OCI-LY7 (cell line): ENCODE data around the gene OTUD4. TPM values are rescaled to one million over a fixed set of nuclear protein-coding genes. Genes with fewer than 3 reads are reported as not detected.

Source experiments
- BruUV-seq: library from RNA; stranded (reverse); fragments of 400-500 nt; replicated peaks from 2 replicates; lab custom pipeline; 2021; lab: Mats Ljungman, UMichigan
- CTCF ChIA-PET: fragments of 300-600 bp; sonication (Branson Sonifier 250); formaldehyde crosslinking; loops from one replicate; lab custom pipeline; 2022; ENCODE audit warnings: antibody characterized with exemption; ENCODE audit not compliant: unreplicated experiment; lab: Charles Lee
- POLR2A ChIA-PET: fragments of 300-600 bp; sonication (Branson Sonifier 250); formaldehyde crosslinking; loops from one replicate; lab custom pipeline; 2022; ENCODE audit warnings: antibody characterized with exemption; lab: Charles Lee
- DNase-seq: peaks from one replicate; pipeline ENCODE4 v3.0.0-alpha.2; 2015; ENCODE audit warnings: low spot score
- H2AFZ ChIP-seq: fragments of 200-600 bp; sonication (generic), shearing (Covaris generic); 2 replicates; pipeline ENCODE4 v1.6.1; 2014; ENCODE audit warnings: mild to moderate bottlenecking, antibody characterized with exemption, low read length, moderate library complexity
- H3K27ac ChIP-seq: fragments of 200-600 bp; sonication (generic); 2 replicates; pipeline ENCODE4 v1.5.1; 2014; ENCODE audit warnings: mixed run types, low read depth, mild to moderate bottlenecking, moderate library complexity, low read length, inconsistent platforms; ENCODE audit not compliant: poor library complexity, severe bottlenecking
- H3K36me3 ChIP-seq: fragments of 200-600 bp; sonication (generic); 2 replicates; pipeline ENCODE4 v1.6.1; 2014; ENCODE audit warnings: mild to moderate bottlenecking, antibody characterized with exemption, low read length, moderate library complexity, mixed read lengths; ENCODE audit not compliant: insufficient read depth
- H3K4me1 ChIP-seq: fragments of 200-600 bp; sonication (generic); 2 replicates; pipeline ENCODE4 v1.5.1; 2014; ENCODE audit warnings: mild to moderate bottlenecking, low read length; ENCODE audit not compliant: insufficient read depth, poor library complexity, severe bottlenecking
- H3K4me2 ChIP-seq: fragments of 200-600 bp; sonication (generic); 2 replicates; pipeline ENCODE4 v1.6.1; 2014; ENCODE audit warnings: mild to moderate bottlenecking, low read length
- H3K4me3 ChIP-seq: fragments of 200-600 bp; sonication (generic); 2 replicates; pipeline ENCODE4 v1.5.1; 2014; ENCODE audit warnings: mild to moderate bottlenecking, low read depth, low read length; ENCODE audit not compliant: poor library complexity, severe bottlenecking
- H3K79me2 ChIP-seq: fragments of 200-600 bp; sonication (generic); 2 replicates; pipeline ENCODE4 v1.6.1; 2016; ENCODE audit warnings: low read depth, mild to moderate bottlenecking, low read length, moderate library complexity, mixed read lengths; ENCODE audit not compliant: insufficient read depth
- H3K9me2 ChIP-seq: fragments of 200-600 bp; sonication (generic); 2 replicates; pipeline ENCODE4 v1.6.1; 2016; ENCODE audit warnings: mild to moderate bottlenecking, low read length, mixed read lengths; ENCODE audit not compliant: insufficient read depth
- H3K9me3 ChIP-seq: fragments of 200-600 bp; sonication (generic); 2 replicates; pipeline ENCODE4 v1.6.1; 2014; ENCODE audit warnings: mild to moderate bottlenecking, mixed run types, low read length, mixed read lengths
- H4K20me1 ChIP-seq: fragments of 200-600 bp; sonication (generic); 2 replicates; pipeline ENCODE4 v1.6.1; 2014; ENCODE audit warnings: mild to moderate bottlenecking, antibody characterized with exemption, low read length, moderate library complexity, mixed read lengths; ENCODE audit not compliant: insufficient read depth
- CTCF ChIP-seq: fragments of 200-600 bp; sonication (generic); conservative IDR thresholded peaks from 2 replicates; pipeline ENCODE4 v1.5.1; 2014; ENCODE audit warnings: mild to moderate bottlenecking, antibody characterized with exemption, low read length, moderate library complexity, mixed read lengths
- EZH2phosphoT487 ChIP-seq: fragments of 200-600 bp; sonication (generic); IDR thresholded peaks from 2 replicates; pipeline ENCODE4 v1.6.1; 2018; ENCODE audit warnings: low read depth, borderline replicate concordance, mild to moderate bottlenecking, mixed run types, antibody characterized with exemption, low read length, moderate library complexity, mixed read lengths
- intact Hi-C: fragments of 100-400 bp; cut with micrococcal nuclease; formaldehyde crosslinking; loops from one replicate; pipeline ENCODE4 v1.10.0; 2022; ENCODE audit not compliant: unreplicated experiment
- total RNA-seq, 2 experiments: library from RNA; depleted of rRNA in 1 of 2; stranded (reverse); fragments of >200 nt in 1 of 2; shearing (Covaris generic) in 1 of 2; gene quantifications; 2 replicates each; pipeline ENCODE4 v1.2.3, GENCODE V29; 2014 to 2022

The OTUD4 gene
- total RNA-seq, 2 experiments from 2014 or later, result 23.4 to 54.9 TPM

- H2AFZ ChIP-seq, result no peak overlapping the region
- TF ChIP-seq CTCF, result no peak
- no peak for TF ChIP-seq EZH2phosphoT487
- peaks cover 8% of the 10 kb centered on the region; the same call in 1 of the 2 replicates for H3K79me2 ChIP-seq
- H3K4me1 ChIP-seq, result peaks cover 22% of the 10 kb centered on the region
- H3K4me3 ChIP-seq, result no peak overlapping the region
- H3K9me3 ChIP-seq, result no peaks in the 10 kb centered on the region
- H3K9me2 ChIP-seq, result no peaks in the 10 kb centered on the region
- H3K27ac ChIP-seq, result no peak overlapping the region
- intact Hi-C loops, result no loop called here
- H3K4me2 ChIP-seq, result no peak overlapping the region
- H4K20me1 ChIP-seq, result 0 out of 2 replicates have a peak, but pooled peaks cover 6% of the 10 kb centered on the region
- ChIA-PET POLR2A (interaction anchor here (2.3 kb wide), 1 partner anchor 21 kb away, joined by 10 read pairs; no protein-coding TSS in a partner anchor), CTCF (no interaction called here)
- no TSS peak for BruUV-seq
- peaks cover 94% of the 10 kb centered on the region for H3K36me3 ChIP-seq
- DNase-seq, result no peak
Measured at GRCh38 chr4:145156986-145157385, 23.4 kb downstream of the OTUD4 start.

DNA sequence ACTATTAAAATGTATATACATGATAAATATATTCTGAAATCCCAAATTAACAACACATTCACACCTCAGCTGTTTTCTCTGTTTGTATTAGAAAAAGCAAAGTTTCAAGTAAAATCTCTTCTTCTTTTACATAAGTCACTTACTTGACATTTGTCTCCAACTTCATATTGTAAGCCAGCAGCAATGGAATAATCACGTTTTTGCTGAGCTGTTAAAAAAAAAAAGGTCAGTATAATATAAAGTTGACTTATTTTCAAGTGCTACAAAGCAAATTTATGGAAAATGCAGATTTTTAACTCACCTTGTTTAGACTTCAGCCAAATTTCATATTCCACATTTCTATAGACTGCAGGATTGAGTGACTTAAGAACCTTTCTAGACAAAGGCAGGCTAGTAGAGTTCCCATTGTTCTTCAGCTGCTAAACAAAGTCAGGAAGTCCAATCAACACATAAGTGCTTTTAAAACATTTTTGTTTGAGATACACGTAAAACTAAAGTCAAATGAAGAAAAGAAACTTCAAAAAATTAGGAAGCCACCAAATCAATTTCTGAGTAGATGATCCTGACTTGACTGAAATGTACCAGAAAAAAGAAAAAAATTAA, 25.0 kb downstream of the OTUD4 start:
- H3K79me2 ChIP-seq, result peaks cover 8% of the 10 kb centered on the region; the same call in 1 of the 2 replicates
- no peak for DNase-seq
- H3K36me3 ChIP-seq, result peaks cover 92% of the 10 kb centered on the region
- POLR2A ChIA-PET, result interaction anchor here (1.2 to 2.3 kb wide), 2 partner anchors 15 to 23 kb away, joined by 3 to 10 read pairs; no protein-coding TSS in a partner anchor
- no peaks in the 10 kb centered on the region for H3K9me2 ChIP-seq
- no TSS peak for BruUV-seq
- CTCF ChIA-PET, result no interaction called here
- no peak overlapping the region for H2AFZ ChIP-seq
- no peak overlapping the region for H3K4me2 ChIP-seq
- H3K9me3 ChIP-seq, result no peaks in the 10 kb centered on the region
- peaks cover 22% of the 10 kb centered on the region for H3K4me1 ChIP-seq
- intact Hi-C loops, result loop anchor here (2.0 kb wide), 1 partner anchor 463 kb away; the partner anchor contains the start of gene MMAA
- H3K4me3 ChIP-seq, result no peak overlapping the region
- 0 out of 2 replicates have a peak, but pooled peaks cover 6% of the 10 kb centered on the region for H4K20me1 ChIP-seq
- H3K27ac ChIP-seq, result no peak overlapping the region
- TF ChIP-seq EZH2phosphoT487 (no peak), CTCF (no peak)

DNA sequence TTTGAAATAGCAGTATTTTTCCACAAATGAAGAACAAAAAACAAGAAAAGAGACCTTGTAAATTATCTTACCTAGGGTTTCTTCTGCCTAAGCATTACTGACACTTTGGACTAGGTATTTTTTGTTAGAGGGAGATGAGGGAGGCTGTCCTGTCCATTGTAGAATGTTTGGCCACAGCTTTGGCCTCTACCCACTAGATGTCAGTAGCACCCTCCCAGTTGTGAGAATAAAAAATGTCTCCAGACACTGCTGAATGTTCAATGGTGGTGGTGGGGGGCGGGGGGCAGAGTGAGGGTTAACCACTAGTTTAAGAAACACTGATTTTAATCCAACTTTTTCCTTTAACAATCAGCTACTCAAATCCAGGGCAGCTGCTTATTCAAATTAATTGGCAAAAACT, 25.8 kb downstream of the OTUD4 start:
- intact Hi-C loops, result loop anchor here (2.0 kb wide), 1 partner anchor 464 kb away; the partner anchor contains the start of gene MMAA
- ChIA-PET POLR2A (interaction anchor here (0.5 to 2.3 kb wide), 4 partner anchors 15 to 1218 kb away, joined by 3 to 10 read pairs (median 3); no protein-coding TSS in a partner anchor), CTCF (no interaction called here)
- Histone ChIP-seq H3K4me2 (no peak overlapping the region), H4K20me1 (0 out of 2 replicates have a peak, but pooled peaks cover 6% of the 10 kb centered on the region), H3K4me1 (peaks cover 22% of the 10 kb centered on the region), H3K4me3 (no peak overlapping the region), H3K9me3 (no peaks in the 10 kb centered on the region), H3K36me3 (peaks cover 92% of the 10 kb centered on the region), H3K9me2 (no peaks in the 10 kb centered on the region), H2AFZ (no peak overlapping the region), H3K27ac (no peak overlapping the region), H3K79me2 (peaks cover 2% of the 10 kb centered on the region; the same call in 1 of the 2 replicates)
- BruUV-seq, result no TSS peak
- TF ChIP-seq EZH2phosphoT487 (no peak), CTCF (peak; percentile 82)
- peak; percentile 51 for DNase-seq
